HUES6 (cell line): ENCODE measurements around the gene CCDC88C.

Experiments
- H3K27ac ChIP-seq: 2 replicates; pipeline ENCODE4 v1.7.0; 2013; ENCODE audit warnings: low read depth, mild to moderate bottlenecking, low read length, inconsistent platforms
- H3K27me3 ChIP-seq: 2 replicates; pipeline ENCODE4 v1.6.1; 2013; ENCODE audit warnings: low read length; ENCODE audit not compliant: control insufficient read depth, insufficient read depth
- H3K36me3 ChIP-seq: 2 replicates; pipeline ENCODE4 v1.6.1; 2013; ENCODE audit warnings: low read length; ENCODE audit not compliant: control insufficient read depth, insufficient read depth
- H3K4me1 ChIP-seq: 2 replicates; pipeline ENCODE4 v1.6.1; 2013; ENCODE audit warnings: low read length; ENCODE audit not compliant: control insufficient read depth, insufficient read depth
- H3K4me3 ChIP-seq: 2 replicates; pipeline ENCODE4 v1.5.1; 2013; ENCODE audit warnings: low read depth, low read length
- H3K9ac ChIP-seq: one replicate; pipeline ENCODE4 v1.6.1; 2013; ENCODE audit warnings: mild to moderate bottlenecking, low read length
- H3K9me3 ChIP-seq: 2 replicates; pipeline ENCODE4 v1.6.1; 2013; ENCODE audit warnings: low read depth, low read length; ENCODE audit not compliant: control insufficient read depth, insufficient read depth

The CCDC88C gene

GRCh38 chr14:91376547-91377477 lies 40.8 kb downstream of the CCDC88C start:
- Histone ChIP-seq H3K36me3 (no peaks in the 10 kb centered on the region), H3K9ac (no peak overlapping the region), H3K4me3 (no peak overlapping the region), H3K4me1 (peaks cover 62% of the 10 kb centered on the region), H3K9me3 (no peaks in the 10 kb centered on the region), H3K27me3 (no peaks in the 10 kb centered on the region), H3K27ac (no peak overlapping the region)

DNA sequence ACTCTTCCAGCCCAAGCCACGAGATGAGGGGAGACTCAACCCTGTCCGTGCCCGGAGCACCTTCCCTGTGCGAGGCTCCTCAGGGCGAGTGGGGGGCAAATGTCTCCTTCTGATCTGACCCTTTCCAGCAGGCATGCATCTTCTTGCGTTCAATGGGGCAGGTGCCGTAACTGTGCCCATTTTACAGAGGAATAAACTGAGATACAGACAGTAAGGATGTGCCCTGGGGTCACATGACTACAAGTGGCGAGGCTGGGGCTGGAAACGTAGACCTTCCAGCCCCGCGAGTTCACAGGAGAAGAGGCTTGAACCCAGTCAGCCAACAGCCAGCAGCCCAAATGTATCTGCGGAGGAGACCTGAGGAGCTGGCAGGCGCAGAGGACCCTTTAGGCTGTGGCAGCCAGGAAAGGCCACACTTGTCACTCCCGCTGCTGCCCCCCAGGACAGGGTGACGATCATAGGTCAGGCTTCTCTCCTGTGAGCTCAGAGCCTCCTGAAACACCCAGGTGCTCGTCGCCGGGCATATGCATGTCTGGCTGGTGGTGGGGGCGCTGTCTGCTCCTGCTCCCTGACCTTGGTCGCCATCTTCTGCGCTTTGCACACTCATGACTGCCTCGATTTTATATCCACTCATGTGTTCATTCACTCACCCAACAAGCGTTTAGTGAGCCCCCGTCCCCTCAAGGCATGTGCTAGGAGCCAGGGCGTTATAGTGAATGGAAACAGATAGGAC lies 41.7 kb downstream of the CCDC88C start:
- no peak overlapping the region for H3K9ac ChIP-seq
- H3K27ac ChIP-seq: no peak overlapping the region
- H3K9me3 ChIP-seq: no peaks in the 10 kb centered on the region
- no peaks in the 10 kb centered on the region for H3K36me3 ChIP-seq
- H3K4me1 ChIP-seq: peaks cover 61% of the 10 kb centered on the region
- H3K4me3 ChIP-seq: no peak overlapping the region
- no peaks in the 10 kb centered on the region for H3K27me3 ChIP-seq

- Histone ChIP-seq H3K27ac (0 out of 2 replicates have a peak overlapping the region, but pooled peaks have one; percentile 2), H3K36me3 (no peaks in the 10 kb centered on the region), H3K27me3 (no peaks in the 10 kb centered on the region), H3K9me3 (no peaks in the 10 kb centered on the region), H3K9ac (peak overlapping the region; percentile 10), H3K4me1 (peaks cover 61% of the 10 kb centered on the region), H3K4me3 (no peak overlapping the region)
Measured at GRCh38 chr14:91374879-91375702, 42.5 kb downstream of the CCDC88C start.

DNA sequence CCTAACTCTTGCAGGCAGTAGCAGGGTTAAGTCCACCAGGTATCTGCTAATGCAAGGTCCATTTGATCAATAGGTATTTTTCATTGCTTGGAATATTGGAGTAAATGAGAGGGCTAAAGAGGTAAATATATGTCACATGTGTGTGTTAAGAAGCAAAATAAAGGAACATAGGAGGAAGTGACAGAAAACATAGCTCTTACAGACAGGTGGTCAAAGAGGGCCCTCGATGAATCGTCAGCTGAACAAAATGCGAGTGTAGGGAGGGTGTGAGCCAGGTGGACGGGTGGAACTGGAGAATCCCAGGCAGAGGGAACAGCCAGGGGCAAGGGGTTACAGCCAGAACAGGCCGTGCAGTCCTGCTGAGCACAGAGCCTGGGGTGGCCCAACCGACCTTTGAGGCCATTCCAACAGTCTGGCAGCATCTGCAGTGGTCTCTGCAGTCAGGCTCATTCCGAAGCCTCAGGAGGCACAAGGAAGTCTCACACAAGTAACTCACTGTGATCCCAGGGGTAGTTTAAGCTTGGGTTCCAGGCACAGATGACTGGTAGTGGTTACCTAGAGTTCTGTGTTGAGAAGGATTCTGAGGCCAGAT lies 43.2 kb downstream of the CCDC88C start:
- Histone ChIP-seq H3K4me3 (no peak overlapping the region), H3K27ac (peak overlapping the region; percentile 2; the same call in 1 of the 2 replicates), H3K4me1 (peaks cover 65% of the 10 kb centered on the region), H3K27me3 (no peaks in the 10 kb centered on the region), H3K9ac (no peak overlapping the region), H3K36me3 (no peaks in the 10 kb centered on the region), H3K9me3 (no peaks in the 10 kb centered on the region)

GRCh38 chr14:91373591-91374254 lies 43.9 kb downstream of the CCDC88C start:
- H3K4me1 ChIP-seq: peaks cover 62% of the 10 kb centered on the region
- no peak overlapping the region for H3K9ac ChIP-seq
- H3K27ac ChIP-seq: no peak overlapping the region; the same call in 1 of the 2 replicates
- H3K9me3 ChIP-seq: no peaks in the 10 kb centered on the region
- no peak overlapping the region for H3K4me3 ChIP-seq
- no peaks in the 10 kb centered on the region for H3K27me3 ChIP-seq
- H3K36me3 ChIP-seq: no peaks in the 10 kb centered on the region

DNA sequence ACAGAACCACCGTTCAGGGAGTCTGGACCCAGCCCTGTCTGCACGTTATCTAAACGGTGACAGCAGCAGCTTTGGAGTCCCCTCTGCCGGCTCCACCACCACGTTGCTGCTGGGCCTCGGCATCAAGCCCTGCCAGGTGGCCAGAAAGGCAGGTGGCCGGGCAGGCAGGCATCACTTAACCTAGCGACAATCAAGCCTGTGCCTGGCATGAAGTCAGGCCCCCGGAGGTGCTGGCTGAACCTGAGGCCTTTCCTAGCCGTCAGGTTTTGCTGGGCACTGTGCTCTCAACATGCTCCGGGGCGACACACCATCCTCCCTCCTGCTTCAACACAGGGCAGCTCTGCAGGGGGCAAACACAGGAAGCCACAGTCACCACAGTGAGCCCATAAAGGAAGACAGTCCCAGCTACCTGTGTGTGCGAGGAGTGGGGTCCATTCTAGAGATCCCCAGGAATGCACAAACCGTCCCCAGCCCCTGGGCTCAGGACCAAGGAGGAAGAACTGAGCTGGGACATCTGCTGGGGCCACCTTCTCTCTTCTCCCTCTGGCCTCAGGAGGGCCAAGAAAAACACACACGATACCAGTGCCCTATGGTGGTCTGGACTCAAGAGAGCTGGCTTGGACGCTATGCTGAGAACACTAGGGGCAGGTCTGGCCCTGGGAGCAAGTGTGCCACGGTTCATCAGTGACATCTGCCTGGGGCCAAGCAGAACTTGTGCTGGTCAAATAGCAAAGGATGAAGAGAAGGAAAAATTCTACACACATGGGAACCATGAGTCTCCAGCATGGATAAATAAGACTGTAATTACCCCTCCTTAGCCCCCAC lies 44.7 kb downstream of the CCDC88C start:
- Histone ChIP-seq H3K4me3 (no peak overlapping the region), H3K4me1 (peaks cover 55% of the 10 kb centered on the region), H3K27me3 (no peaks in the 10 kb centered on the region), H3K9ac (no peak overlapping the region), H3K27ac (no peak overlapping the region), H3K9me3 (no peaks in the 10 kb centered on the region), H3K36me3 (no peaks in the 10 kb centered on the region)

GRCh38 chr14:91371990-91372375 lies 45.6 kb downstream of the CCDC88C start:
- Histone ChIP-seq H3K9ac (no peak overlapping the region), H3K4me1 (peaks cover 51% of the 10 kb centered on the region), H3K27me3 (no peaks in the 10 kb centered on the region), H3K27ac (no peak overlapping the region), H3K9me3 (no peaks in the 10 kb centered on the region), H3K36me3 (no peaks in the 10 kb centered on the region), H3K4me3 (no peak overlapping the region)

- Histone ChIP-seq H3K27ac (no peak overlapping the region), H3K9me3 (no peaks in the 10 kb centered on the region), H3K4me3 (no peak overlapping the region), H3K4me1 (peaks cover 46% of the 10 kb centered on the region), H3K36me3 (no peaks in the 10 kb centered on the region), H3K27me3 (no peaks in the 10 kb centered on the region), H3K9ac (no peak overlapping the region)
Measured at GRCh38 chr14:91371011-91371989, 46.3 kb downstream of the CCDC88C start.
